GM19324 (cell line): ENCODE data around the gene ASXL1.
"Not testable (repeated sequence)": the region's sequence is repeated elsewhere in the genome, so short reads cannot be mapped to it uniquely, and the experiment has no call there.

Experiments used
- ATAC-seq: cut with Tn5 transposase; IDR thresholded peaks from one replicate; pipeline ENCODE4 v1.9.1; 2021; ENCODE audit warnings: mild to moderate bottlenecking, moderate library complexity; ENCODE audit not compliant: unreplicated experiment, low FRiP score

ASXL1 gene

GRCh38 chr20:32357869-32358631 is at the start of gene ASXL1:
TSS of gene ASXL1 (plus strand) at chr20:32358331. CDS start at chr20:32358776, 445 bp downstream.
- ATAC-seq: peak; percentile 78

DNA sequence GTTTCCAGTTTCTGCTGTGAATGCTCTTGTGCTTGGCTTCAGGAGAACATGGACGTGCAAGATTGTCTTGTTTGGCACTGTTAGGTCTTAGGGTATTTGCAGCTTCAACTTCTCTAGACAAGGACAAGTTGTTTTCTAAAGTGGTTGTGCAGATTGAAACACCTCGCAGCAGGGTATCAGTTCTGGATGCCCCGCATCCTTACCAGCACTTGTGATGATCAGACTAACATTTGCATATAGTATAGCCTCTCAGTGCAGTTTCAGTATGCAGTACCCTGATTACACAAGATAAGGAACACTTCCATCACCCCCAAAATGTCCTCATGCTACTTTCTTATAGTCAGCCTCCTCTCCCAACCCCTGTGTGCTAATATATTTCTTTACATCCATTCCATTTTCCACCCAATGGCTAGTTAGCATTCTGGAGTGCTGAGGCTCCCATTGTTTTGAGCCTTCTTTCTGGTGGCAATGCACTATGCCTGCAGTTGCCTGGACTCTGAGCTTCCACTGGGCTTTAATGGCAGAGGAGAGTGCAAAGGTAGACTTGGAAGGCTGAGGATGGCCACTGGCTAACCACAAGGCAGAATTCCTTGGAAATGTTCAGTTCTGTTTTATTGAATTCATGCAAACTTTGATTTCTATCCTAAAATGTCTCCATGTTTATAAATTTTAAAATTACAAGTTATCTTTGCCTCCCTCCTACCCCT is 45.3 kb upstream of the ASXL1 start:
- no peak for ATAC-seq

DNA sequence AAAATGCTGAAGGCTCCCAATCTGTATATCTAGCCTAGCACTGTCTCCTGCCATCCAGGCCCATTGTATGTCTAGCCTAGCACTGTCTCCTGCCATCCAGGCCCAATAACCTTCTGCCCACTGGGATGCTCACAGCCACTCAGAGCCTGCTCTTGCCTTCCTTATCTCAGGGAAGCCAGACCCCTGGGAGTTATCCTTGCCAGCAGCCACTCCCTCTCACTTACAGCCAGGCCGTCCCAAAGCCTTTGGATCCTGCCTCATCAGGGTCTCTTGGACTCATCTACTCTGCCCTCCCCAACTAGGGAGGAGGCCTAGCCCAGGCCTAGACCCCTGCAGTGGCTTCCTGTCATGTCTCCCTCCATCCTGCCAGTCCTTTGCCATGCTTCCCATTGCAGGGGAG is 43.4 kb upstream of the ASXL1 start:
- ATAC-seq: no peak

DNA sequence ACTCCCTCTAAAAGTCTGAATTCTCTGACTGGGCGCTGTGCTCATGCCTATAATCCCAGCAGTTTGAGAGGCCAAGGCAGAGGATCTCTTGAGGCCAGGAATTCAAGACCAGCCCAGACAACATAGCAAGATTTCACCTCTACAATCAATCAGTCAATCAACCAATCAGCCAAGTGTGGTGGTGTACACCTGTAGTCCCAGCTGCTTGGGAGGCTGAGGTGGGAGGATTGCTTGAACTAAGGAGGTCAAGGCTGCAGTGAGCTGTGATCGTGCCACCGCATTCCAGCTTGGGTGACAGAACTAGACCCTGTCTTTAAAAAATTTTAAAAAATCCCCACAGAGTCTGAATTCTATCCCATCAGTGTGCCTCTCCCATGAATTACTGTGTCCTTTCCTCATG is 42.7 kb upstream of the ASXL1 start:
- ATAC-seq: no peak

DNA sequence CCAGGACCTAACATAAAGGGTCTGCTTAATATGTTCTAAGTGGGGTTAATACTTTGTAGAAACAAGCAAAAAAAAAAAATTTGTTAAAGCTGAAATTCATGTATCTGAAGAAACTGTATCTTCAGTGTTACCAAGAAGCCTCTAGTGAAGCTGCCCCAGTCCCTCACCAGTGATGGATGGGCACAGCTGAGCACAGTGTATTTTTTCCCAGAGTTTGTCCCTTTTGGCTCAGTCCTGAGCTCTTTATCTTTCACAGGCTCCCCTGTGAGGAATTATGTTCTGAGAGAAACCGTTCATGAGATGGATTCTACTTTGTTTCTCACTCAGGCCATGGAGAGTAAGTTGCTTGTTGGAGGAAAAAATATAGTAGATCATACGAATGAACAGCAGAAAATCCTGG is 42.2 kb upstream of the ASXL1 start:
- ATAC-seq: no peak

DNA sequence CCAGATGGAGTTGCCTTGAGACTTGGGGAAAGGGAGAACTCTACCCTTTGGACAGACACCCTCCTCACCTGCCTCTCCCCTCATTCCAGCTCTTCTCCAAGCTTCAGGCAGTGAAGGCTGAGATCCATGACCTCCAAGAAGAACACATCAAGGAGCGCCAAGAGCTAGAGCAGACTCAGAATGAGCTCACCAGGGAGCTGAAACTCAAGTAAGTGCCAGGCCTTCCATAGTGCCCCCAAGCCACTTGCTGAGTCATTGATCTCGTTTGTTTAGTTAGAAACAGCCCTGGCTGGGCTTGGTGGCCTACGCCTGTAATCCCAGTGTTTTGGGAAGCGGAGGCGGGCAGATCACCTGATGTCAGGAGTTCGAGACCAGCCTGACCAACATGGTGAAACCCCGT is 41.5 kb upstream of the ASXL1 start:
- ATAC-seq: no peak

GRCh38 chr20:32319100-32319499 is 39.0 kb upstream of the ASXL1 start:
- ATAC-seq: no peak

DNA sequence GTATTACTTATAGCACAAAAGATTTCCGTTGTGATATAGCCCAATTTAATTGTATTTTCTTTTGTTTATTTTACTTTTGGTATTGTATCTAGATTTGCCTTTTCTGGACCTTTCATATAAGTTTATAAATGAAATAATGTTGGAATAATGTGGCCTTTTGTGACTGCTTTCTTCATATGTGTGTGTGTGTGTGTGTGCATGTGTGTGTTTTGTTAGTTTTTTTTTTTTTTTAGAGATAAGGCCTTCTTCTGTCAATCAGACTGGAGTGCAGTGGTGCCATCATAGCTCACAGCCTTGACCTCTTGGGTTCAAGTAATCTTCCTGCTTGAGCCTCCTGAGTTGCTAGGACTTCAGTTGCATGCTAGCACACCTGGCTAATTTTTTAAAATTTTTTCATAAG is 37.8 kb upstream of the ASXL1 start:
- ATAC-seq: no peak

DNA sequence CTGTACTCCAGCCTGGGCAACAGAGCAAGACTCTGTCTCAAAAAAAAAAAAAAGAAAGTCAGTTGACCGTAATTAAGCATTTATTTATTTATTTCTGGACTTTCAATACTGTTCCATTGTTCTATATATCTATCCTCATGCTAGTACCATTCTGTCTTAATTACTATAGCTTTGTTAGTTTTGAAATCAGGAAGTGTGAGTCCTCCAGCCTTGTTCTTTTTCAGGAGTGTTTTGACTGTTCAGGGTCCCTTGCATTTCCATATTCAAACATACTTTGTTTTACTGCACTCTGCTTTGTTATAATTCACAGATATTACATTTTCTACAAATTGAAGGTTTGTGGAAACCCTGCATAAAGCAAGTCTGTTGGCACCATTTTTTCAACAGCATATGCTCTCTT is 36.7 kb upstream of the ASXL1 start:
- no peak for ATAC-seq

GRCh38 chr20:32322260-32322659 is 35.9 kb upstream of the ASXL1 start:
- not testable (repeated sequence) for ATAC-seq

DNA sequence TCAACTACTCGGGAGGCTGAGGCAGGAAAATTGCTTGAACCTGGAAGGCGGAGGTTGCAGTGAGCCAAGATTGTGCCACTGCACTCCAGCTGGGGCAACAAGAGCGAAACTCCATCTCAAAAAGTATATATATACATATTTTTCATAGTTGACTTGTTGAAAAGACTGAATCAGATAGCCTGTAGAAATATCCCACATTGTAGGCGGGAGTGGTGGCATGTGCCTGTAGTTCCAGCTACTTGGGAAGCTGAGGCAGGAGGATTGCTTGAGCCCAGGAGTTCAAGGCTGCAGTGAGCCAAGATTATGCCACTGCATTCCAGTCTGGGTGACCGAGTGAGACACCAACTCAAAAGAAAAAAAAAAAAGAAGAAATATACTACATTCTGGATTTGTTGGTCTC is 34.4 kb upstream of the ASXL1 start:
- not testable (repeated sequence) for ATAC-seq

GRCh38 chr20:32325706-32326503 is 32.2 kb upstream of the ASXL1 start:
- ATAC-seq: no peak

DNA sequence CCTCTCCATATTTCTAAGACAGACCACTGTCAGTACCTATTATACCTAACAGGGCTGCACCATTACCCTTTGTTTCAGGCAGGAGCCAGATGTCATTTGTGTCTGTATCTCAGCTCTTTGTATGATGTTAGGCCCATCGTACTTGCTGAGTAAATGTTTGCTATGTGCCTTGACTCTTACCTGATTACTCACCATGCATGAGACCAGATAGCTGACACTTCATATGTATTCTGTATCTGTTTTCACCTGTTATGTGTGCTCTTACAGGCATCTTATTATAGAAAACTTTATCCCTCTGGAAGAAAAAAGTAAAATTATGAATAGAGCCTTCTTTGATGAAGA is 31.7 kb upstream of the ASXL1 start:
- no peak for ATAC-seq

- no peak for ATAC-seq
Measured at GRCh38 chr20:32327087-32327681, 30.9 kb upstream of the ASXL1 start.

DNA sequence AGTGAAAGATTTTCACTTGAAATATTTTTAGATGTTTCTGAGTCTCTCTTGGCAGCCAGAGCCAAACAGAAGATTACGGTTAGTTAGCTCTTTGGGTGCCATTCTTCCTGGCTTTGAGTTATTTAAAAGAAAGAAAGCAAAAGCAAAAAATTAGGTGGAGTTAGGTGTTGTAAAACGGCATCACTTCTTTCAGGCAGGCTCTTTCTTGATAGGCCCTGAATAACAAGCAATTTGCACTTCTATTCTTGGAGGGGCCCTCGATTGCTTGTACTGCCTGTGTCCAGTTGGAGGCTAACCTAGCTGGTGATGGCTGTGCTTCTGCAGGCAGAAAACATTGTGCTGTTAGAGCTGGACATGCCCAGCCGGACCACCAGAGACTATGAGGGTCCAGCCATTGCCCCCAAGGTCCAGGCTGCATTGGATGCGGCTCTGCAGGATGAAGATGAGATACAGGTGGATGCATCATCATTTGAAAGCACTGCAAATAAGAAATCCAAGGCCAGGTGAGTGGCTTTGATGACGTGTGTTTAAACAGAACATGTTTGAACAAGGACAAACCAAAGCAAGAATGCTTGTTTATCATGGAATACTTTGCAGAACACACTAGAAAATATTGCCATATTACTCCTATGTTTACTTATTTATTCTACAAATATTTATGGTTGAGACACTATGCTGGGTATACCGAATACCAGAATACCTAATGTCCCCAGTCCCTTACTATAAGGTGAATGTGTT is 28.1 kb upstream of the ASXL1 start:
- no peak for ATAC-seq

- no peak for ATAC-seq
Measured at GRCh38 chr20:32330555-32330897, 27.6 kb upstream of the ASXL1 start.

DNA sequence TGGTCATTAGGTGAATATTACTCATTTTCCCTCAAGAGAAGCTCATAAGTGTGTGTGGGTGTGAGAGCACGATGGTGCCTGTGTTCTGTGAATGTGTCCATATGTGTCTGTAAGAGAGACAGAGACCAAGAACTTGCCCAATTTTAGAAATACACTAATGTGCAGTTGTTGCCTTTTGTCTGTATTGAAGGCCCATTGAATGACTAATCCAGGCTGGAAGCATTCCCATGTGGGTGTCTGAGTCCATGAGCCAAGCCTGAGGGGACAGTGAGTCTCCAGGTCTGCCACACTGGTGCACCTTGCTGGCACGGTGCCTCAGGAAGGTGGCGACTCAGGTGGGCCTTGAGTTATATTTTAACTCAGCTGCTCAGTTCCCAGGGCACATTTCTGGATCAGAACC is 25.5 kb upstream of the ASXL1 start:
- ATAC-seq: no peak

- ATAC-seq: no peak
Measured at GRCh38 chr20:32333181-32333987, 24.7 kb upstream of the ASXL1 start.

GRCh38 chr20:32333988-32334885 is 23.9 kb upstream of the ASXL1 start:
- no peak for ATAC-seq
